H54 (cell line): ENCODE results near the gene GOSR2.
A peak's percentile ranks its signal among the peaks of the same experiment; 100 is the strongest.

Experiments used
- DNase-seq: peaks from one replicate; pipeline ENCODE4 v3.0.0; 2011; ENCODE audit warnings: low spot score, mixed read lengths; ENCODE audit not compliant: insufficient read length
- FAIRE-seq: peaks from 3 replicates; lab custom pipeline; 2011; peaks lifted over from hg19 to GRCh38; lab: Jason Lieb, UNC
- POLR2A ChIP-seq: IDR thresholded peaks from 2 replicates; pipeline ENCODE4 v1.6.1; 2011; ENCODE audit warnings: low read depth, mild to moderate bottlenecking, low read length

Gene GOSR2

DNA sequence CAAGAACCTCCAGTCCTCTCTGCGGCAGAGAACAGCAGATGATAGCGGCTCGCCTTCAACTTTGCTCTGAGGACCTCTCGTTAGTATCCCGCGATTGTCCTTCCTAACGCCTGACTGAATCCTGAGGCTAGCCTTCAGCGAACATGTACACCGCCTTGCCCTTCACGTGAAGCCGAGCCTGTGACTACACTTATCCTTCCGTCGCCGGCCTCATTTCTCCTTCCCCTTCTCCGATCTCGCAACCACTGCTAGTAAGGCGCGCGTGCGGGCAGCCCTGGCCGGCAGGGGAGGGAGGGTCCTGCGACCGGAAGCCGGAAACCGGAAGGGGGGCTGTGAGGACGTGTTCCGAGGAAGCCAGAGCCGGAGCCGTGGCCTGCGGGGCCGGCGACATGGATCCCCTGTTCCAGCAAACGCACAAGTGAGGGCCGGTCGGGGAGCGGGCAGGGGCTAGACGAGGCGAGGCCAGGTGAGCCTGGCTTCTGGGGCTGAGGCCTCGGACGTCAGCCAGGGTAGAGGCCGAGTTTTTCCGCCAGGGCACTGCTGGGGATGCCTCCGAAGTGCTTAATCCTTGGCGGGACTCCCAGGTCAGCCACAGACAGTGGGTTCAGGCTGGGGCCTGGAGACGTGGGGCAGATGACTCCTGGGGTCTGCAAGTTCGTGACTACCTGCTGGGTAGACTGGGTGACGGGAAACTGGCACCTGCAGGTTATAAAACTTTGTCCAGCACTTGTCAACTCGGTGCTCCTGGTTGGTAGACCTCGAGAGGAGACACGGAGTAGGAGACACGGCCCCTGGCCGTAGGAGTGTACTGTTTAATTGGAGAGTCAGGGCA lies at the start of gene GOSR2:
GOSR2 (plus strand) TSS at position 357 of the 832 bp plus-strand sequence; CDS start at position 390, 33 bp downstream.
- TF ChIP-seq POLR2A = peak; percentile 90
- FAIRE-seq (peak; percentile 87), DNase-seq (peak; percentile 88)

DNA sequence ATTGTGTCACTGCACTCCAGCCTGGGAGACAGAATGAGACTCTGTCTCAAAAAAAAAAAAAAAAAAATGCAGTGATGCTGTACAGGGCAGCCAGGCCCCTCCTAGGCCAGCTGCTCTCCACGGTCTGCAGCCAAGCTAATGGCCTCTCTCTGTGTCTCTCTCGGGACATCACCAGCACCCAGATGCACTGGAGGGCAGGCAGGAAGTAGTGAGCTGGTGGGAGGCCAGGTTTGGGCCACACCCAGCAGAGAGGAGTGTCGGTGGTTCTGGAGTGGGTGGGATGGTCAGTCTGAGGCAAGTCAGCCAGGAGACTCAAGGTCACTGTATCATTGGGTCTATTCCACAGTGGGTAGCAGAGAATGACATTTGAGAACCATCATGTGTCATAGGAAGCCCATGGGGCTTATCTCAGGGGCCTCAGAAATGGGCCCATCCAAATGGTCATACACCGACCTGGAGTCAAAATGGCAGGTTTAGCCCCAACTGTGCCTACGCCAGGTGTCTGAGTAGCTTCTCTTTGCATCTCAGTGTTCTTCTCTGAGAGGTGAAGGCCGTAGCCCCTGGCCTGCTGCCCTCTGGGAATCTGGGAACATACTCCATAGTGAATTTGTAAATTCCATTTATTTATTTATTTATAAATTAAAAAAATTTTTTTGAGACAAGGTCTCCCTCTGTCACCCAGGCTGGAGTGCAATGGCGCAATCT lies 48.9 kb upstream of the GOSR2 start:
- DNase-seq (no peak), FAIRE-seq (no peak)
- TF ChIP-seq POLR2A = no peak

DNA sequence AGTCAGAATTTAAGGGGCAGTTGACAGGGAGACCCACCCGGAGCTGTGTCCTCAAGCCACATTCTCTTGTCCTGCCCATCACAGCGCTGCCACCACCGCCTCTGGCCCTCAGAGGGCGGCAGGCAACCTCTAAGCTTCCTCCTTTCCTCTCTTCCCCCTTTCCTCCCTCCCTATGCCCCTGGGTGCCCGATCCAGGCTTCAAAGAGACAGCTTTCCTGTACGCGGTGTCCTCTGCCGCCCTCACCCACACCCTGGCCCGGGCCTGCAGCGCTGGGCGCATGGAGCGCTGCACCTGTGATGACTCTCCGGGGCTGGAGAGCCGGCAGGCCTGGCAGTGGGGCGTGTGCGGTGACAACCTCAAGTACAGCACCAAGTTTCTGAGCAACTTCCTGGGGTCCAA lies 48.1 kb upstream of the GOSR2 start:
- no peak for TF ChIP-seq POLR2A
- DNase-seq = no peak
- no peak for FAIRE-seq

DNA sequence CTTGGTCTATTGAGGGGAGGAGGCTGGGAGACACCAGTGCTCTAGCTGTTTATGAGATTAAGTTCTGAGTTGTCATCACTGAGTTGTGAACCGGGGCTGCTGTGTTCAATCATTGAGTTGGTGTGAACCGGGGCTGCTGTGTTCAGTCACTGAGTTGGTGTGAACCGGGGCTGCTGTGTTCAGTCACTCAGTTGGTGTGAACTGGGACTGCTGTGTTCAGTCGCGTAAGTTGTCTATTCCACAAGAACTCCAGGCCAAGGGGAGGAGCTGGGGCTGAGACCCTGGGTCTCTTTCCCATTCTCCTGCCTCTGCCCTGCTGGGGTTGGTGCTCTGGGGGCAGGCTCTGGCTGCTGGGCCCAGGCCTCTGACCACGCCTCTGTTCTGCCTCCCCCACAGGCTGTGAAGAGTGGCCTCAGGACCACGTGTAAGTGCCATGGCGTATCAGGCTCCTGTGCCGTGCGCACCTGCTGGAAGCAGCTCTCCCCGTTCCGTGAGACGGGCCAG lies 47.1 kb upstream of the GOSR2 start:
- DNase-seq (no peak), FAIRE-seq (no peak)
- no peak for TF ChIP-seq POLR2A

DNA sequence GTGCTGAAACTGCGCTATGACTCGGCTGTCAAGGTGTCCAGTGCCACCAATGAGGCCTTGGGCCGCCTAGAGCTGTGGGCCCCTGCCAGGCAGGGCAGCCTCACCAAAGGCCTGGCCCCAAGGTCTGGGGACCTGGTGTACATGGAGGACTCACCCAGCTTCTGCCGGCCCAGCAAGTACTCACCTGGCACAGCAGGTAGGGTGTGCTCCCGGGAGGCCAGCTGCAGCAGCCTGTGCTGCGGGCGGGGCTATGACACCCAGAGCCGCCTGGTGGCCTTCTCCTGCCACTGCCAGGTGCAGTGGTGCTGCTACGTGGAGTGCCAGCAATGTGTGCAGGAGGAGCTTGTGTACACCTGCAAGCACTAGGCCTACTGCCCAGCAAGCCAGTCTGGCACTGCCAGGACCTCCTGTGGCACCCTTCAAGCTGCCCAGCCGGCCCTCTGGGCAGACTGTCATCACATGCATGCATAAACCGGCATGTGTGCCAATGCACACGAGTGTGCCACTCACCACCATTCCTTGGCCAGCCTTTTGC lies 46.5 kb upstream of the GOSR2 start:
- no peak for TF ChIP-seq POLR2A
- DNase-seq (no peak), FAIRE-seq (no peak)

DNA sequence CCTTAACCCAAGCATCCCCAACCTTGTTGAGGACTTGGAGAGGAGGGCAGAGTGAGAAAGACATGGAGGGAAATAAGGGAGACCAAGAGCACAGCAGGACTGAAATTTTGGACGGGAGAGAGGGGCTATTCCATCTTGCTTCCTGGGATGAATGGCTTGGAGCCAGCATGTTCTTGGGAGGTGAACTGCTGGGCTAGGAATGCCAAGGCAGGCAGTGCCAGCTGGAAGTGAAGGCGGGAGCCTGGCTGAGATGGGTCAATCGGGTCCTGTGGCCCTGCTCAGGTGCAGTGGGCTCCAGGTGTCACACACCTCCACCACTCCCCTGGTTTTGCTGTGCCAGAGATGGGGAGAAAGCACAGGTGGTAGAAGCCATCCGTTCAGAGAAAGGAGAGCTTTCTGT lies 46.0 kb upstream of the GOSR2 start:
- FAIRE-seq (no peak), DNase-seq (no peak)
- TF ChIP-seq POLR2A = no peak

DNA sequence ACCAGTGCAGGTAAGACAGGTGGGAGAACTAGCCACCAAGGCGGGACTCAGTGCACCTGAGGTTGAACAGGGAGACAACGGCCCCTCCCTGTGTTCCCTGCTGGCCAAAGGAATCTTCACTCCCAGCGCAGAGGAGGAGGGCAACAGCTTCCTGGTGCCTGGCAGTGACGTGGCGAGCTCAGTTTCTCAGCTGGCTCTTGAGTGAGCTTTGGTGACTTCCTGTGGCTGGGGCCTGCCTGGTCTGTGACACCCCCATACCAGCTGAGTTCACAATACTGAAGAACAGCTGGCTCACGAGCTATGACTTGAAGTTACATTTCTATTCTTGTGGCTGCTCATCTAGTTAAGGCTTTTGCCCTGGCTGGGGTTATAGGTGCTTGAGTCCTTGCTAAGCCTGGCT lies 45.5 kb upstream of the GOSR2 start:
- no peak for DNase-seq
- no peak for FAIRE-seq
- TF ChIP-seq POLR2A = no peak

DNA sequence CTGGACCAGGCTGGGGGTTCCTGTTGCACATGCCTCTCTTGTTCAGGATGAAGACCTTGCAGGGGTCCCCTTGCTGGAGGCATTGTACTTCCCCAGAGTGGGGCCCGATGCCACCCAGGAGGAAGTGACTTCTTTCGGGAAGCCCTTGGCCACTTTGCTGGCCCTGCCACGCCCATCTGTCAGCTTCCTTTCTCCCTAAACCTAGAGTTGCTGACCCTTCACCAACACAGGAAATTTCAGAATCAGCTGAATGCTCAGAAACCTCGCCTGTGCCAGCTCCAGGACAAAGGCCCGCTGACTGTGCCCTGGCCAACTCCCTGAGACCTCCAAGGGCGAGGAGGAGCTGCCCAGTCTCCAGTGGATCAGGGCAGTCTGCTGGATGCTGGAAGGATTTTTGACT lies 44.9 kb upstream of the GOSR2 start:
- no peak for DNase-seq
- no peak for FAIRE-seq
- no peak for TF ChIP-seq POLR2A

DNA sequence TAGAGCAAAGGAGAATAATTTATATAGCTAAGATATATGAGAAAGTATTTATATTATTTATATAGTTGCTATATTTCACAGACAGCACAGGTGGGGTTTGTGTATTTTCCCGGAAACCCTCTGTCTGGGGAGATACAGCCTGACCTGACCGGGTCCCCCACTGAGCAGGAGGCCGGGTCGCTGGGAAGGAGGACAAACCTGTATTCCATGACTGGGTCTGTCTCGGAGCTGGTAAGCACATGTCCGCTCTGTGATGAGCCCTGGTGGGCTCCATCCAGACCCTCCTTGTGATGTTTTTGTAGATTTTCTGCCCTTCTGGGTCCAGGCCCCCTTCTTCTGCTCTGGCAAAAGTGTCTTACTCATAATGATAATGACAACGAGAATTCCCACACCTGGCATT lies 43.9 kb upstream of the GOSR2 start:
- no peak for TF ChIP-seq POLR2A
- FAIRE-seq (no peak), DNase-seq (no peak)

DNA sequence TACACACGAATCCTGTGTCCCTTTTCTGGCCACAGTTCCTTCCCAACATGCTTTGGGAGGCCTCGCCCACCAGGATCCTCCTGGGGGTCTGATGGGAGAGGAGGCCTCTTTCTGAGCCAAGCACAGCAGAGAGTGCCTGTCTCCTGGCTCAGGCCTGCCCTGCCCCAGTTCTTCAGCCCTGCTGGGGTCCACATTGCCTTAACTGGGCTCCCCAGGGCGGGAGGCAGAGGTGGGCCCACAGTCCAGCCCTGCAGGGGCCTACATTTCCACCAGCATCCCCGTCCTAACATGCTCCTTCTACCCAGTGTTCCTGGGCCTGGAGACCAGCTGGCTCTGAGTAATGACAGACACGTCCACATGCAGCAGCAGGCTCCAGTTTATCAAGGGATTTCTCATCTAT lies 41.9 kb upstream of the GOSR2 start:
- FAIRE-seq (no peak), DNase-seq (no peak)
- no peak for TF ChIP-seq POLR2A

DNA sequence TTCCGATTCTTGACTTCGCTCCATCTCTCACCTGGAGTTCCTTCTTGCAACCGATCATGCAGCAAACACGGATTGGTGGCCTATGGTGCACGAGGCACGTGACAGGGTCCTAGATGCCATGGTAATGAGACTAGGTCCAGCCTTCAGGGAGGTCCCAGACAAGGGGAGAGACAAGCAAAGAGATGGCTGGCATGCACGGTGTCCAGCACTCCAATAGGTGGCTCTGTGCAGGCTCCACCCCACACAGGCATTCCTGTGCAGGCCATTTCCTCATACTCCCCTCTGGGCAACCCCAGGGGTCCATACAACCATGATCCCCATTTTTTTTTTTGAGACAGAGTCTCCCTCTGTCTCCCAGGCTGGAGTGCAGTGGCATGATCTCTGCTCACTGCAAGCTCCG lies 40.3 kb upstream of the GOSR2 start:
- FAIRE-seq (no peak), DNase-seq (no peak)
- TF ChIP-seq POLR2A = no peak

DNA sequence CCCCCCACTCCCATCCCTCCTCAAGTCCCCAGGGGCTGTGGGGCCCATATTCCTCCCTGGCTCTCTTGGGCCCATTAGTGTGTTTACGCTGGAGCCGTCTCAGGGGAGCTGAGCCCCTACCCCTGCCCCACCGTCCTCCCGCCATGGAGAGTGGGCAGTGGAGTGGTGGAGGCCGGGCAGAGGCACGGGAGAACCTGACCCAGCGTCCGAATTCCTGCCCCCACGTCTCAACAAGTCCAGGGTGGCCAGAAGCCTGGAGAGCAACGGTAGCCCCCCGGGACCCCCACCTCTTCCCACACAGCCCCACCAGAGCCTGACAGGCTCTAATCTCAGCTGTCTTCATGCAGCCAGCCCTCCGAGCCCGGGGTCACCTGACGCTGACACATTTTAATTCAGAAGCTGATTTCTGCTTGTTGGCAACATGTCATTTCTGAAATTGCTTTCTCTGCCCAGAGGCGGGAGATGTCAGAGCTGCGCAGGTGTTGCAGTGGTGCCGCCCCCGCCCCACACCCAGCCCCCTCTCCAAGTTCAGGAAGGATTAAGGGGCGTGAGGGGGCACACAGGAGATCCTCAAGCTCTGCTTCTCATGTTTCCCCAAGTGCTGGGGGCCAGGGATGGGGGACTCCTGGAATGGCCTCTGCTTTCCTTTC lies 39.0 kb upstream of the GOSR2 start:
- TF ChIP-seq POLR2A = no peak

DNA sequence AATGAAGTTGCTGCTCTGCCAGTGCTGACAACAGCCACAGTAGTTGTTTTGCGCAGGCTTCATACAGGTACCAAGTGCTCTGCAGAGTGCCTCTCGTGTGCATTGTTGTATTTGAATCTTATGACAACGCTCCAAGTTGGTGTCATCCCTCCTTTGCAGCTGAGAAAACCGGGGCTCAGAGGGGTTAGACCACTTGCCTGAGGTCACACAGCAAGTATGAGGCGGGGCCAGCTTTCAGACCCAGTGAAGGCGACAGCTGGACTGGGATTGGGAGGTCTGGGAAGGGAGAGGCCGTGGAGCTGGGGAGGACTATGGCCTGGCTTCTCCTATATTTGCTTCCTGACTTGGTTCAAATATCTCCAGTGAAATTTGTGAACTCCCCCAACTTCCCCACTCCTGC lies 38.4 kb upstream of the GOSR2 start:
- DNase-seq = no peak
- no peak for TF ChIP-seq POLR2A
- no peak for FAIRE-seq

More for the DNA sequence above, 39.0 kb upstream of the GOSR2 start:
- DNase-seq (no peak), FAIRE-seq (no peak)
